GM23248 (cell line): ENCODE data around the gene SMC6.

Experiments used
- EZH2 ChIP-seq: fragments of 200-600 bp; sonication (generic); IDR thresholded peaks from 2 replicates; pipeline ENCODE4 v1.6.1; 2018; ENCODE audit warnings: antibody characterized with exemption, mild to moderate bottlenecking; ENCODE audit not compliant: insufficient read depth, poor library complexity, severe bottlenecking
- EZH2phosphoT487 ChIP-seq: fragments of 200-600 bp; sonication (generic); IDR thresholded peaks from 2 replicates; pipeline ENCODE4 v1.6.1; 2018; ENCODE audit warnings: antibody characterized with exemption, moderate library complexity, mild to moderate bottlenecking, low read depth; ENCODE audit not compliant: insufficient read depth

DNA sequence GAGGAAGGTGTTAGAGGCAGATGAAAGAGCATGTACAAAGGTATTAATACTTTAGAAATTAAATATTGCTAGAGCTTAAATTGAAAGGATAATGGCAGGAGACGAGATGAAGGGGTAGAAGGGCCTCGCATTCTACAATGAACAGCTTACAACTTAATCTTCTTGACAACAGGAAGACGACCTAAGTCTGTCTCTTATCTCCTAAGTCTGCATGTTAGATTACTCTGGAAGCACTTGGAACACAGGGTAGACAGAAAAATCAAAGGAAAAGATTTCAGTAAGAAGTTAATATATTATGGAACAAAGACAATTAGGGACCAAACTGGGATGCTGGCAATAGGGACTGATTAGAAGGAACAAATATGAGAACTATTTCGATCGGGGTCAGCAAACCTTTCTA lies 34.9 kb downstream of the SMC6 start:
- TF ChIP-seq EZH2 (no peak), EZH2phosphoT487 (no peak)
